ENCODE measurements around the gene KRTAP10-4.
"Not testable (repeated sequence)": the region's sequence is repeated elsewhere in the genome, so short reads cannot be mapped to it uniquely, and the experiment has no call there.

The KRTAP10-4 gene

DNA sequence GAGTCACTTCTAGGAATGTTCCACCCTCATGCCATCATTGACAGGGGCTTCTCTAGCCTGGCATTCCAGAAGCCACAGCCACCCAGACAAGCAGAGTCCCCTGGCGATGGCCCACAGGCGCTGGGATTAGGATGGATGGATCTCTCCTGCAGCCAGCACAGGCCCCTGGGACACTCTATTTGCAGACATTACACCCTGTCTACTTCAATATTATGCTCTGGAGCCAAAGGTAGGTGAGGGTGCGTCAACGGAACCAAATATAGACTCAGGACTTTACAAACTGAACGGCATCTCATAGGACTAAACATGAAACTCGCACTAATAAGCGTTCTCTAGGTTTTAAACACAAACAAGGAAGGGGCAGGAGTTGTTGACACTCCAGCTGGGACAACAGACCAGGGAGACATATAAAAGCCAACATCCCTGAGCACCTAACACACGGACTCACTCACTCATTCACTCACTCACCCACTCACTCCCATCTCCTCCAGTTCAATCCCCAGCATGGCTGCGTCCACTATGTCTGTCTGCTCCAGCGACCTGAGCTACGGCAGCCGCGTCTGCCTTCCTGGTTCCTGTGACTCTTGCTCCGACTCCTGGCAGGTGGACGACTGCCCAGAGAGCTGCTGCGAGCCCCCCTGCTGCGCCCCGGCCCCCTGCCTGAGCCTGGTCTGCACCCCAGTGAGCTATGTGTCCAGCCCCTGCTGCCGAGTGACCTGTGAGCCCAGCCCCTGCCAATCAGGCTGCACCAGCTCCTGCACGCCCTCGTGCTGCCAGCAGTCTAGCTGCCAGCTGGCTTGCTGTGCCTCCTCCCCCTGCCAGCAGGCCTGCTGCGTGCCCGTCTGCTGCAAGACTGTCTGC lies 26.8 kb downstream of the KRTAP10-4 start, which contains the start of gene KRTAP10-7:
Gene KRTAP10-7, plus strand, starts transcription at position 480 of the 861 bp plus-strand sequence. Its CDS starts 25 bp downstream, at position 505.
- not testable (repeated sequence) for ATAC-seq

- not testable (repeated sequence) for ATAC-seq
Observed at GRCh38 chr21:44601091-44601490, 27.6 kb downstream of the KRTAP10-4 start.

- ATAC-seq: no peak
Observed at GRCh38 chr21:44601596-44602462, 28.3 kb downstream of the KRTAP10-4 start.

DNA sequence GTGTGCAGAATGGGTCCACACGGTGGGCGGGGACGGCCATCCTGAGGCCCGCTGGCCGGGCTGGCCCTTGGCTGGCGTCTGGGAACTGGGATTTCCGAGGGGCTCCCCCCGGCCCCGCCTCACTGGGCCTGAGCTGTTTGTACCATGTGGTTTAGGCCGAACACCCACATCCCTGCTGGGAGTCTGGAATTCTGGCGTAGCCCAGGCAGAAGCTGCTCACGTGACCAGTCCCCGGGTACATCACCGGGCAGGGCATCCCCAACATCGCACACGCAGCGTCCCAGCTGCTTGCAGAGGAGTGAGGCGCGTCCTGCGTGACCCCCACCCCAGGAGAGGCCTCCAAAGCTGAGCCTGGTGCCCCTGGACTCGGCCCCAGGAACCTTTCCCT lies 28.9 kb downstream of the KRTAP10-4 start:
- no peak for ATAC-seq

GRCh38 chr21:44603109-44603875 lies 29.8 kb downstream of the KRTAP10-4 start:
- ATAC-seq: no peak

- ATAC-seq: no peak
Observed at GRCh38 chr21:44603911-44604310, 30.4 kb downstream of the KRTAP10-4 start.

- ATAC-seq: no peak
Observed at GRCh38 chr21:44606495-44606894, 33.0 kb downstream of the KRTAP10-4 start.

DNA sequence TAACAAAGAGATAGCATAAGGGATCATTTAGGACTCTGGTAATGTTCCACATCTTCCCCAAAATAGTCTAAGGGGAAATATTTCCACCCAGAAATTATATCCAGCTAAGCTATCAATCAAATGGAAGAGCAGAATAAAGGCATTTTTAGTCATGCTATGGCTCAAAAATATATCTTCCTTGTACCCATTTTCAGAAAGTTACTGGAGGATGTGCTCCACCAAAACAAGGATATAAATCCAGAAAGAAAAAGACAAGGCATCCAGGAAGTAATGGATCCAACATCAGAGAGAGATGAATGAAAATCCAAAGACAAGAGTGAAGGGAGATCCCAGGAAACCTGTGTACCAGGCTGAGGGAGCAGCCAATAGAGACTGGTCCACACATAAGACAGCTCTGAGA lies 35.7 kb downstream of the KRTAP10-4 start:
- no peak for ATAC-seq

DNA sequence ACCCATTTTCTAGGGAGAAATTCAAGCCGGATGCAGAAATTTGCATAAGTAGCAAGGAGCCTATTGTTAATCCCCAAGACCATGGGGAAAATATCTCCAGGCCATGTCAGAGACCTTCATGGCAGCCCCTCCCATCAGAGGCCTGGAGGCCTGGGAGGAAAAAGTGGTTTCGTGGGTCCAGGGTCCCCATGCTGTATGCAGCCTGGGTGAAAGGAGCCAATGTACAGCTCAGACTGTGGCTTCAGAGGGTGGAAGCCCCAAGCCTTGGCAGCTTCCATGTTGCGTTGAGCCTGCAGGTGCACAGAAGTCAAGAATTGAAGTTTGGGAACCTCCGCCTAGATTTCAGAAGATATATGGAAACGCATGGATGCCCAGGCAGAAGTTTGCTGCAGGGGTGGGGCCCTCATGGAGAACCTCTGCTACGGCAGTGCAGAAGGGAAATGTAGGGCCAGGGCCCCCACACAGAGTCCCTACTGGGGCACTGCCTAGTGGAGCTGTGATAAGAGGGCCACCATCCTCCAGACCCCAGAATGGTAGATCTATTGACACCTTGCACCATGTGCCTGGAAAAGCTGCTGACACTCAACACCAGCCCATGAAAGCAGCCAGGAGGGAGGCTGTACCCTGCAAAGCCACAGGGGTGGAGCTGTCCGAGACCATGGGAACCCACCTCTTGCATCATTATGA lies 36.8 kb downstream of the KRTAP10-4 start:
- ATAC-seq: not testable (repeated sequence)

DNA sequence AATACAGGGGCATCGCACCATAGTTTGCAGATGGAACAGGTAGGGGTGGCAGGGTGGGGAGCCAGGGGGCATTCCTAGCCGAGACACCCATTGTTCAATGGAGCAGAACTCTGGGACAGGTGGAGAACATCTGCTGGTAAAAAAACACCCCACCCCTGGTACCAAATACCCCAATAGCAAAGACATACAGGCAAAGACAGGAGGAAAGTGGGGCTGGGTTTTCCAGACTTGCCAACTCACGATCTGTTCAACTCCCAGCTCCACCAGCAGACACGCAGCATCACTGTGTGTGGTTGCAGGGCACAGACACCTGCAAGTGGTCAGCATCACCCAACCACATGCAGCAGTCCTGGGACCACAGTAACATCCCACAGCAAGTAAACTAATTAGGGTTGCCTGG lies 38.0 kb downstream of the KRTAP10-4 start:
- no peak for ATAC-seq

GRCh38 chr21:44612029-44612486 lies 38.5 kb downstream of the KRTAP10-4 start, which contains the start of gene KRTAP10-8:
TSS of gene KRTAP10-8 (plus strand) at chr21:44612079. CDS start at chr21:44612101, 22 bp downstream.
- ATAC-seq: no peak

- no peak for ATAC-seq
Observed at GRCh38 chr21:44612669-44613229, 39.2 kb downstream of the KRTAP10-4 start.

- no peak for ATAC-seq
Observed at GRCh38 chr21:44613386-44614155, 40.0 kb downstream of the KRTAP10-4 start.

DNA sequence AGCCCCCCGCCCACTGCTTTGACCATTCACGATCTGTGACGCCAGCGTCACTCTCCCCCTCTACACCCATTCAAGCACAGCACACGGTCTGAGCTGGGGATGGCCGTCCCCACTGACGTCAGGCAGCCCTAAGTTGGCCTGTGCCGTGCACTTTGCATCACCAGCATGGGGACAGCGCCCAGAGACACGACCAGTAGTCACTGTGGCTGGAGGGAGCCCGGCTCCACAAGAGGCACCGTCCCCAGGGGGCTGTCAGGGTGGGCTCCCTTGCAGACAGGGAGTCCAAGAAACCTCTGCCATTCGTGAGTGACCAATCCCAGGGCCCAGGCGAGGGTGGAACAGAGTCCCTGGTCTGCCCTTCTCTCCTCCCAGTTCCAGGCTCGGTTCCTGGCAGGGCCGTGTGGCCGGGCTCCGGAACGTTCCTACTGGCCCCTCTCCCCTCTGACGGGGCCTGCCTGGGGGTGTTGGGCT lies 40.7 kb downstream of the KRTAP10-4 start:
- no peak for ATAC-seq

- no peak for ATAC-seq
Observed at GRCh38 chr21:44614961-44615391, 41.4 kb downstream of the KRTAP10-4 start.

DNA sequence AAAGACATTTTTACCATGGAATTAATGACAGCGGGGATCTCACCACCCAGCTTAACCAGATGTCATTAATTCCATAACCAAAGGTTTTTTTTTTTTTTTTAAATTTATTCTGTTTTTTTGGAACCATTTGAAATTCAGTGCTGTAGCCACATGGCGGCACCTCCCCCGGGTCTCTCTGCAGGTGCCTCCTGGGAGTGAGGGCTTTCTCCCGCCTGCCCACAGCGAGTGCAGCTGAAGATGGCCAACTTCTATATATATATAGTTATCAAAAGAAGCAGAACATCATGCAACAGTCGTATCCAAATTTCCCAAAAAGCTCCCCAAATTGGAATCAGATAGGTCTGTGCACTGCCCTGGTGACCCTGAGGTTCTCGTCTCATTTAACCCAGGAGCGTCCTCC lies 41.9 kb downstream of the KRTAP10-4 start:
- no peak for ATAC-seq

- no peak for ATAC-seq
Observed at GRCh38 chr21:44615911-44616590, 42.5 kb downstream of the KRTAP10-4 start.

GRCh38 chr21:44616591-44616926 lies 43.0 kb downstream of the KRTAP10-4 start:
- ATAC-seq: no peak

DNA sequence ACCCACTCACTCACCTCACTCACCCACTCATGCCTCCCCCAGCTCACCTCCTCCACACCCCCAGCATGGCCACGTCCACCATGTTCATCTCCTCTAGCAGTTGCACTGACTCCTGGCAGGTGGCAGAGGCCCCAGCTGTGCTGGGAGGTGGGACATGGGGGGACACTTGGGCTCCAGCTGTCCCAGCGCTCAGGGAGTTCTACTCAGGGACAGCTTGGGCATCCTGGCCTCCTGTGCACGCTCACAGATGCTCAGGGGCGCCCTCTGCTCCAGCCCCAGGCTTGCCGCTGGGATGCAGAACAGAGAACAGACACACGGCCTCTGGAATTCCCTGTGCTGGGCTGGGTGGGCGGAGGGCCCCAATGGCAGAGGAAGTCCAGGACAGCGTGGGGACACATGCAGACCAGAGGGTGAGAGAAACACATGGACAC lies 43.6 kb downstream of the KRTAP10-4 start:
- ATAC-seq: no peak

GRCh38 chr21:44618504-44618903 lies 45.0 kb downstream of the KRTAP10-4 start:
- ATAC-seq: peak; percentile 17 to 31

All from activated CD4-positive, CD25-positive, alpha-beta regulatory T cell treated with anti-CD3 and anti-CD28 coated beads, Interleukin-2, amount 50 U/mL, for 24 hours (primary cell).